GM19035 (cell line): ENCODE data around the gene CELA3B.
"Not testable (repeated sequence)": the region's sequence is repeated elsewhere in the genome, so short reads cannot be mapped to it uniquely, and the experiment has no call there.

ENCODE experiments used
- ATAC-seq: cut with Tn5 transposase; IDR thresholded peaks from one replicate; pipeline ENCODE4 v1.9.1; 2021; ENCODE audit not compliant: unreplicated experiment

The CELA3B gene

GRCh38 chr1:21974699-21975098 lies 2.1 kb upstream of the CELA3B start:
- not testable (repeated sequence) for ATAC-seq

- not testable (repeated sequence) for ATAC-seq
These were observed 1.5 kb upstream of the CELA3B start for GRCh38 chr1:21975296-21975695.

- ATAC-seq = not testable (repeated sequence)
These were observed 1.4 kb downstream of the CELA3B start for GRCh38 chr1:21978209-21978608.

GRCh38 chr1:21980515-21981220 lies 3.8 kb downstream of the CELA3B start:
- ATAC-seq = not testable (repeated sequence)

- not testable (repeated sequence) for ATAC-seq
These were observed 4.4 kb downstream of the CELA3B start for GRCh38 chr1:21981253-21981652.

- ATAC-seq = not testable (repeated sequence)
These were observed 5.3 kb downstream of the CELA3B start for GRCh38 chr1:21982122-21982521.

- ATAC-seq = not testable (repeated sequence)
These were observed 6.7 kb downstream of the CELA3B start for GRCh38 chr1:21983539-21983938.

GRCh38 chr1:21985893-21986292 lies 9.1 kb downstream of the CELA3B start:
- ATAC-seq = not testable (repeated sequence)

- not testable (repeated sequence) for ATAC-seq
These were observed 9.6 kb downstream of the CELA3B start for GRCh38 chr1:21986386-21986785.

GRCh38 chr1:21989672-21990393 lies 13.0 kb downstream of the CELA3B start:
- ATAC-seq = not testable (repeated sequence)

- ATAC-seq = not testable (repeated sequence)
These were observed 15.4 kb downstream of the CELA3B start for GRCh38 chr1:21992186-21992585.

- not testable (repeated sequence) for ATAC-seq
These were observed 17.9 kb downstream of the CELA3B start for GRCh38 chr1:21994716-21995115.

GRCh38 chr1:21996663-21996970 lies 19.8 kb downstream of the CELA3B start:
- ATAC-seq = not testable (repeated sequence)

- not testable (repeated sequence) for ATAC-seq
These were observed 21.2 kb downstream of the CELA3B start for GRCh38 chr1:21997891-21998623.

GRCh38 chr1:21998624-21999294 lies 21.9 kb downstream of the CELA3B start:
- ATAC-seq = not testable (repeated sequence)

GRCh38 chr1:21999645-22000044 lies 22.8 kb downstream of the CELA3B start:
- ATAC-seq = not testable (repeated sequence)

- ATAC-seq = no peak
These were observed 24.6 kb downstream of the CELA3B start, which contains the start of gene CELA3A for GRCh38 chr1:22001409-22001808. CELA3A (plus strand) TSS chr1:22001657; CDS start chr1:22001675, 18 bp downstream.

- not testable (repeated sequence) for ATAC-seq
These were observed 25.6 kb downstream of the CELA3B start for GRCh38 chr1:22002461-22002860.

GRCh38 chr1:22002875-22003274 lies 26.1 kb downstream of the CELA3B start:
- ATAC-seq = not testable (repeated sequence)

- ATAC-seq = not testable (repeated sequence)
These were observed 27.1 kb downstream of the CELA3B start for GRCh38 chr1:22003959-22004358.
